Suppressor macrophage treated with lipopolysaccharide for 4 hours (primary cell): ENCODE results near the gene APPL2.
"Not testable (repeated sequence)": the region's sequence is repeated elsewhere in the genome, so short reads cannot be mapped to it uniquely, and the experiment has no call there.

ENCODE experiments used
- DNase-seq: peaks from one replicate; pipeline ENCODE4 v3.0.0-alpha.2; 2020

APPL2 gene

GRCh38 chr12:105190530-105190929, 45.4 kb downstream of the APPL2 start:
- no peak for DNase-seq

- no peak for DNase-seq
Observed at GRCh38 chr12:105189293-105189692, 46.7 kb downstream of the APPL2 start.

GRCh38 chr12:105183976-105184375, 52.0 kb downstream of the APPL2 start:
- DNase-seq, result not testable (repeated sequence)

- not testable (repeated sequence) for DNase-seq
Observed at GRCh38 chr12:105183406-105183805, 52.6 kb downstream of the APPL2 start.

GRCh38 chr12:105179114-105179513, 56.9 kb downstream of the APPL2 start:
- DNase-seq, result not testable (repeated sequence)

GRCh38 chr12:105177208-105177607, 58.8 kb downstream of the APPL2 start:
- no peak for DNase-seq

GRCh38 chr12:105175397-105175990, 60.5 kb downstream of the APPL2 start:
- DNase-seq, result no peak

- DNase-seq, result no peak
Observed at GRCh38 chr12:105171691-105172436, 64.1 kb downstream of the APPL2 start.

- no peak for DNase-seq
Observed at GRCh38 chr12:105170139-105170538, 65.8 kb downstream of the APPL2 start.

- DNase-seq, result no peak
Observed at GRCh38 chr12:105168006-105168405, 68.0 kb downstream of the APPL2 start.

- DNase-seq, result no peak
Observed at GRCh38 chr12:105167346-105167745, 68.6 kb downstream of the APPL2 start.

- no peak for DNase-seq
Observed at GRCh38 chr12:105166736-105167135, 69.2 kb downstream of the APPL2 start.

GRCh38 chr12:105164068-105164467, 71.9 kb downstream of the APPL2 start:
- DNase-seq, result no peak

- no peak for DNase-seq
Observed at GRCh38 chr12:105162174-105162573, 73.8 kb downstream of the APPL2 start.

GRCh38 chr12:105158876-105159275, 77.1 kb downstream of the APPL2 start:
- DNase-seq, result no peak

GRCh38 chr12:105157606-105158005, 78.4 kb downstream of the APPL2 start:
- no peak for DNase-seq

GRCh38 chr12:105156260-105156659, 79.7 kb downstream of the APPL2 start:
- no peak for DNase-seq

- no peak for DNase-seq
Observed at GRCh38 chr12:105142259-105142658, 93.7 kb downstream of the APPL2 start.

GRCh38 chr12:105141320-105141922, 94.6 kb downstream of the APPL2 start:
- DNase-seq, result no peak

- no peak for DNase-seq
Observed at GRCh38 chr12:105138248-105138647, 97.7 kb downstream of the APPL2 start.
